ENCODE results near the gene ATP6V1A.

ATP6V1A gene

DNA sequence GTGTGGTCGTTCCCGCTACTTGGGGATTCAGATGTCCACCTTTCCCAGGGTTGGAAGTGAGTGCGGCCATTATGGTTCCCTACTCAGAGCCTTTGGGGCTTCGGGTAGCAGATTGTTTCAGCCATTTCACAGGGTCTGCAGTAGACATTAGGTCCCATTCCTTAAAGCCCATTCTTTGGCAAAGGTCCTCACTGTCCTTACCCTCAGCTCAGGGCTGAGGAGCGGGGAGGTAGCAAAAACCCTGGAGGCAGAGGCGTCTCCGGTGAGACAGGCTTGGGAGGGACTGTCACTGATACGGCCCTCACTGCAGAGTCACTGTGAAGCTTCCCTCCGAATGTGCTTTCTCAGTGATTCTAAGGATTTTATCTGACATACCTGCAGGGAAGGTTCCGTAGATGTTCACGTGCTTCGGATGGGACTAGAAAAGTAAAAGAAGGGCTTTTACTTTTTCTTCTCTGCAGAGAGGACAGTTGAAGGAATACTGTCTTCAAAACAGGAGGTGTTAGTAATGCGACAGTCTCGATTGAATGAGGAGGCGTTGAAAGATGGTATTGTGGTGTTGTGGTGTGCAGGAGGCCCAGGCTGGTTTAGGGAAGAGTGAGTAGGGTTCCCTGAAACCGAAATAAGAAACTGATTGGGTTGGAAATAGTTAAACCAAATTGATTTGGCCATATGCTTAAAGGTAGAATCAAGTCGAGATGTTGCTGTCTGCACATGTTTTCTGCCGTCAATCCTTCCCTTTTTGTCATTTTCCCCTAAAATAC, 630 bp downstream of the ATP6V1A start:
- peak; percentile 24 for DNase-seq (ENCODE audit: low spot score)

DNA sequence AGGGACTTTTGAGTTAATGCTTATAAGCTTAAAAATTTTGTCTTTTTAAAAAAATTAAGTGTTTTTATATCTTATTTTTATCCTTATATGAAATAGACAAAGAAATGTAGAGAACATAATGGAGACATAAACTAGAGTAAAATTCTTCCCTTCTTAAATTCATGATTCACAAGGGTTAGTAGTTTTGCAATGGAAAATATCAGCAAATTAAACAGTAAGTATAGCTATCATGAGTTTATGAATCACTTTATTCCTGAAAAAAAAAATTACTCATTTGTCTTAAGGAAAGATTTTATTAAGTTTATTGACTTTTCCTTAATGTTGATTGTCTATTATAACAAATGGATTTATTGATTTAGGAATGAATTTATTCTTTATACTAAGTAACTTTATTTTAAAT, 4.3 kb downstream of the ATP6V1A start:
- DNase-seq (ENCODE audit: low spot score) = no peak

DNA sequence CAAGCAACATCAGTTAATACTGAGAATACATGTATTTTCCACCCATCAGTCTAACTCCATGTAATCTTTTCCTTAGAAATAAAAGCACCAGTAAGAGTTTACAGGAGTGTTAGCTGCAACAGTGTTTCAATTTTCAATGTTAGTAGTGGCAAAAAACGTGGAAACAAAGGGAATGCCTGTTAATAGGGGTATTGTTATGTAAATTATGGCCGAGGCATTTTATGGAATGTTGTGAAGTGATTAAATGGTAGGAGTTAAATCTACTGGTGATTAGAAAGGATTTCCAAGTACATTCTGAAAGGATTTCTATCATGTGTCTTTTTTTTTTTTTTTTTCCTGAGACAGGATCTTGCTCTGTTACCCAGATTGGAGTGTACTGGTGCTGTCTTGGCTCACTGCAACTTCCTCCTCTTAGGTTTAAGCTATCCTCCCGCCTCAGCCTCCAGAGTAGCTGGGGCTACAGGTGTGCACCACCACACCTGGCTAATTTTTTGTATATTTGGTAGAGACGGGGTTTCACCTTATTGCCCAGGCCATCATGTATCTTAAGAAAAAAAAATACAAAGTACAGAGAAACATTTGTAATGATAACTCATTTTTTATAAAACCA, 6.6 kb downstream of the ATP6V1A start:
- no peak for DNase-seq (ENCODE audit: low spot score)

DNA sequence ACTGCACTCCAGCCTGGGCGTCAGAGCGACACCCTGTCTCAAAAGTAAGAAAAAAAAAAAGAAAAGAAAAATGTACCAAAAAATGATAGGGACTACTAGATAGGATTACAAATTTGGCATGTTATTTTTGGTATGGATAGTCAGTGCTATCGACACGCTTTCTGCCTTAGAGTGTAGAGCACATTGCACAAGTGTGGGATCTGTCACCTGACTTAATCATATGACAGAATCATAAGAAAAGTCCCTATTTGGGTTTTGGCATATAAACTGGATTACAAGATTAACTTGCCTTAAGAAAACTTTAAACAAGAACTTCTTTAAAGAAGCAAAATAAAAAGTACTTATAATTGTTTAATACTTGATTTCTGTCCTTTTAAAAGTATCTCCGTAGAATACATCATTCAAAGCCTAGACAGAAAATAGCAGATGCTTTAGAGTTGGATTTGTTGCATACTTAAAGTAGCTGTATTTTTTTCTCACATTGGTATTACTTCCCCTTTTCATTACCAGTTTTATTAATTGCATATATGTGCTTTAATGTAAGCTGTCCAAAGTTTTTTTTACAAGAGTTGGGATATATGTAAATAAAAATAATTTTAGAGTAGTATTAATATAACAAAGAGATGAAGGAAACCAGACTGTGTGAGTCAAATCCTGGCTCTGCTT, 7.8 kb downstream of the ATP6V1A start:
- no peak for DNase-seq (ENCODE audit: low spot score)

DNA sequence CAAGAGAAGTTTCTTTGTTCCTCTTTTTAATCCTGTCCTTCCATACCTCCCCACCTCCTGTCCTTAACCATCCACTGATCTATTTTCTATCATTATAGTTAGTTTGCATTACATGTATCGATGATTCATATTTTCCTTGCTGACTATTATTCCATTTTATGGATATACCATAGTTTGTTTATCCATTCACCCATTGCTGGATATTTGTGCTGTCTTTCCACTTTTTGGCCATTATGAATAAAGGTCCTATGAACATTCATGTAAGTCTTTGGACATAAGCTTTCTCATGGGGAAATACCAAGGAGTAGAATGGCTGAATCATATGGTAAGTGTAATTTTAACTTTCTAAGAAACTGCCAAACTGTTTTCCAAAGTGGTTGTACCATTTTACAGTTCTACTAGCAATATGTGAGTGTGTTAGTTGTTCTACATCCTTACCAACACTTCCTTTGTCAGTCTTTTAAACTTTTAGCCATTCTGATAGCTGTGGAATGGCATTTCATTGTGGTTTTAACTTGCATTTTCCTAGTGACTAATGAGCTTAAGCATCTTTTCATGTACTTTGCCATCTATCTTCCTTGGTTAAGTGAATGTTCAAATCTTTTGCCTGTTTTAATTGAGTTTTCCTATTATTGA, 11.7 kb downstream of the ATP6V1A start:
- no peak for DNase-seq (ENCODE audit: low spot score)

DNA sequence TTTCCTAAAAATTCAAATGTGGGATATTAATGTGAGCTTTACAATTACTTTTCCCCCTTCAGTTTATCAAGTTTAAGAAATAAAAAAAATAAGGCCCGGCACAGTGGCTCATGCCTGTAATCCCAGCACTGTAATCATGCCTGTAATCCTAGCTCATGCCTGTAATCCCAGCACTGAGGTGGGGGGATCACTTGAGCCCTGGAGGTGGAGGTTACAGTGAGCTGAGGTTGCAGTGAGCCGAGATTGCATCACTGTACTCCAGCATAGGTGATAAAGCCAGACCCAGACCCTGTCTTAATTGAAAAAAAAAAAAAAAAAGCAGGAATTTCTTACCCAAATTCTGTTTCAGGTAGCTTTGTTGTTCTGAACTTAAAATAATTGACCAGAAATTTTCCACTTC, 17.9 kb downstream of the ATP6V1A start:
- no peak for DNase-seq (ENCODE audit: low spot score)

DNA sequence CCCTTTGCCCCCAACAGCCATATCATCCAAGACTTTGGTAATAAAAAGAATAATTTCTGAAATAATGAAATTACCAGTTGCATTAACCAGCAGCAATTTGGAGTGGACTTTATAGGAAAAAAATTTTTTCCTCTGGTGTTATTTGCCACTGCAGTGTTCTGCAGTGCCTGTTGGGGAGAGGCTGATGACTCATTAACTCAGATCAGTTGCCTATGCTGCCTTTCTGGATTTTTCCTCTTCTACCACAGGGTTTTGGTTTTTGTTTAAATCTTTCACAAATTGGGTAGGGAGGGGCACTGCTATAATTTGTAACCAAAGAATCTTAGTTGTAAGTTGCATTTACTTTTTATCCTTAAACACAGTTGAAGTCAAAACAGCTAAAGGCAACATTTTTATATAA, 22.7 kb downstream of the ATP6V1A start:
- DNase-seq (ENCODE audit: low spot score) = no peak

DNA sequence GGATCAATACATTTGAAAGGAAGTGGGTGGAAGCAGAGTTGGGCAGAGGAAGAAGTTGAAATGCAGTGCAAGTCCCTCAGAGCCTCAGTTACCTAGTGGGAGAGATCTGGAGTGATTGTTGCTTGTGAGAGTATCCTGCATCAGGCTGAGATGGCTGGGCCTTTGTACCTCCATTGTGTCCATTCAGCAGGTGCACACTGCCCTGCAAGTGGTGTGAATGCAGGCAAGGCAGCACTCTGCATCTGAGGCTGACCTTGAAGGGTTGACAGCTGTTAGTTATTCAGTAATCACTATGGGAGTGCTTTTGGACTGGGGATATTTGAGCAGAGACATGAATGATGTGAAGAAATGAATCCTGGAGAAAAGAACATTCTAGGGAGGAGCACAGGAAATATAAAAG, 25.2 kb downstream of the ATP6V1A start:
- no peak for DNase-seq (ENCODE audit: low spot score)

DNA sequence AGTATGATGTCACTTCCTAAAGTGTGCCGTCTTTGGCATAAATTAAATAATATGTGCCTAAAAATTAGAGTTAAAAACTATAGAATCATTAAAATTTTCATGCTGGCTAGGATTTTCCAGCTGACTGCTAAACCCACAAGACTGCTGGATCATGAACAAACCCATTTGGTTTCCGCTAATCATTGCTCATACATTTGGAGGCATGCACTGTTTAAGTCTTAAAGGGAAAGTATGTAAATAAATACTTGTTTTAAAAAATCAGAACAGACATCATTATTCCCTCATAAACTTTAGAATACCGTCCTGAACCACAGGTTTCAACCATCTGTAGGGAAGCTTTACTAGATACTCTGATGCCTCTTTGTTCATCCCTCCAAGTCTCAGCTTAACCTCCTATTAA, 26.5 kb downstream of the ATP6V1A start:
- no peak for DNase-seq (ENCODE audit: low spot score)

DNA sequence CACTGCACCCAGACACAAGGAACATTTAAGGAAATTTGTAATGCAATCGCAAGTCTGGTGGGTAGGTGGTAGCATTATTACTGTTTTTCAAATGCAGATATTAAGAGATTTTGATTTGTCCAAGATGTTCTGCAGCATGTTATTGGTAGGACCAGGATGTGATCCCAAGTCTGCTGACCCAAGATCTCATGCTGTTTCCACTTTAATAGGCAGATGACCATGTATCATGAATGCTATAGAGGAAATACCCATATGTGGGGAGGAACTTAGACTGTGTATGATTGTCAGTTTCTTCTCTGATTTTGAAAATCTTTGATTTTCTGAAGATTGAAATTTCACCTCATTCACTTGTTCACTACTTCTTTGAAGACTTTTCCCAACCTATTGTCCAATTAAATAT, 28.7 kb downstream of the ATP6V1A start:
- no peak for DNase-seq (ENCODE audit: low spot score)

DNA sequence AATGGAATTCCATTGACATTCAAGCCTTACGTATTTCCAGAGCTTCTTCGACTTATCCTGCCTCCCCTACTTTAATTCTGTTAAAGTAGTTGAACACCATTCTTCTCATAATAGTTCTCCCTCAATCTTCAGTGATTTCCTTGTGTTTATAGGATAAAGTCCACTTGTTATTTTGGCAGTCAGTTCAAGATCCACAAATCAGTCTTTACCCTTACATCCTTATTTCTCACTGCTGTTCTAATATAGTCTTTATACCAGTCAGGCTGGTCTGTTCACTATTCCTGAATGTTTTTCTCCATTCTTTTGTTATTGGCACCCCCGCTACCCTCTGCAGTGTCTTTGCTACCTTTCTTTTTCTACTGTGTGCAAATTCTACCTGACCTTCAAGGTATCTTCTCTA, 29.7 kb downstream of the ATP6V1A start:
- DNase-seq (ENCODE audit: low spot score) = no peak

DNA sequence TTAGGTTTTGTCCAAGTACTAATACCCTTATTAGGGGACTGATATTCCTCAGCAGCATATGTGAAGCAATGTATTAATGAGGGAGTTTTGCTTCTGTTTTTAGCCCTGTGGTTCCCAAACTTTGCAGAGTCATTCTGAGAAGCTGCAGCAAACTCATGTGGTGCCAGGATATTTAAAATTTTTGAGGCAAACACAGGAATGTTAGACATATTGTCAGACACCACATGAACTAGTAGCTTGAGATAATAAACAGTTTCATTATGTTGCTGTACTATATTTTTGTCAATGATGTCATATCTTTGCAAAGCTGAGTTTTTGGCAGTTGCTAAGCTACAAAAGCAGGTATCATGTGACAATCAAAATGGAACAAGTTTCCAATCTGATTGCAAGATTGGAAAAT, 36.6 kb downstream of the ATP6V1A start:
- no peak for DNase-seq (ENCODE audit: low spot score)

DNA sequence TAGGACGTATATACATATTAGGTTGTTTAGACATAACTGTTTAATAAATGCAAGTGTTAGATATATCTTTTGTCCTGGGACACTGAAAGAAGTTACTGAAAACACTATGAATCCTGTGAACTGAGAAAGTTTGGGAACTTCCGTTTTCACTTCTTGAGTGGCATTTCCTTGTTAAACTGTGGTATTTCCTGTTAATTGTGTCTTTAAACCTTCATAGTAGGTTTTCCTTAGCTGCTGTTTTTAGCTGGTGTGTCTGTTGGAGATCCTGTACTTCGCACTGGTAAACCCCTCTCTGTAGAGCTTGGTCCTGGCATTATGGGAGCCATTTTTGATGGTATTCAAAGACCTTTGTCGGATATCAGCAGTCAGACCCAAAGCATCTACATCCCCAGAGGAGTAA, 37.1 kb downstream of the ATP6V1A start:
- no peak for DNase-seq (ENCODE audit: low spot score)

DNA sequence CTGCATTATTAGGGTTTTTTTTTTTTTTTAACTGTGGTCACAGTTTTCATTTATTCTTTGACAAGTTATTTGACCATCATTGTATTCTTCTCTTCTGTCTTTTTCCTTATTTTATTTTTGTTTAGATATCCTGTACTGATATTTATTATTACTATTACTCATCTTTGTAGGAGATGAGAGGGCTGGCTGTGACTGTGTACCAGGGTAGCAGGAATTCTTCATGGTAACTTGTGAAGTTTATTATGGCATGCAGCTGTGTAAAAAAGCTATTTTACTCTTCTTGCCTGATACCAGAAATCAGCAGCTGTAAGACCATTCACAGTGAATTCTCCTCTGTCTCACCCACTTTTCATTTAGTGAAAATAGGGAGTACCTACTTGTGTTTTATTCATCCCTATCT, 44.5 kb downstream of the ATP6V1A start:
- DNase-seq (ENCODE audit: low spot score) = no peak

DNA sequence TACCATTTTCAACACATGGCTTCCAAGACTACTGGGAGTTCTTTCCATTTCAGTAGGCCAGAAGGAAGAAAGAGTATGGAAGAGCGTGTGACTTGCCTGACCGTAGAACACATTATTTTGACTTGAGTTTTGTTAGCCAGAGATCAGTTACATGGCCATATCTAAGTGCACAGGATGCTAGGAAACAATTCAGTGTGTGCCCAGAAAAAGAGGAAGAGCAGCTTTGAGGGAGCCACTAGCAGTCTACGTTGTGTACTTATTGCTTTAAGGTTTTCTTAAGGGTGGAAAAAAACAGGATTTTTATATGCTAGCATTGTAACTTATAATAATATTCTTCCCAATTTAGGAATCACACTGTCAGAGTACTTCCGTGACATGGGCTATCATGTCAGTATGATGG, 47.7 kb downstream of the ATP6V1A start:
- no peak for DNase-seq (ENCODE audit: low spot score)

DNA sequence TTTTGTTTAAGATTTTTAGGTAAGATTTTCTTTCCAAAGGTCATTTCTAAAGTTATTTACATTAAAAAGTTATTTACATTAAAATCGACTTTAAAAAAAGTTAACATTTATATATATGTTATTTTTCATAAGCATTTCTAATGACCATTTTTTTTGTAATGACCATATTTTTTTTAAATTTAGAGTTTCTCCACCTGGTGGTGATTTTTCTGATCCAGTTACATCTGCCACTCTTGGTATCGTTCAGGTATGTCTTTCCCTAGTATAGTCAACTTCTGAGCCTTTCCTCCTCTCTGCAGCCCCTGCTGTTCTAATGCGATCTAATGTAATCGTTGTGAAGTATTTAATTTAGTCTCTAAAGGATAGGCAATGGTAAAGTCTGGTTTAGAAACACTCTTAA, 48.9 kb downstream of the ATP6V1A start:
- no peak for DNase-seq (ENCODE audit: low spot score)

DNA sequence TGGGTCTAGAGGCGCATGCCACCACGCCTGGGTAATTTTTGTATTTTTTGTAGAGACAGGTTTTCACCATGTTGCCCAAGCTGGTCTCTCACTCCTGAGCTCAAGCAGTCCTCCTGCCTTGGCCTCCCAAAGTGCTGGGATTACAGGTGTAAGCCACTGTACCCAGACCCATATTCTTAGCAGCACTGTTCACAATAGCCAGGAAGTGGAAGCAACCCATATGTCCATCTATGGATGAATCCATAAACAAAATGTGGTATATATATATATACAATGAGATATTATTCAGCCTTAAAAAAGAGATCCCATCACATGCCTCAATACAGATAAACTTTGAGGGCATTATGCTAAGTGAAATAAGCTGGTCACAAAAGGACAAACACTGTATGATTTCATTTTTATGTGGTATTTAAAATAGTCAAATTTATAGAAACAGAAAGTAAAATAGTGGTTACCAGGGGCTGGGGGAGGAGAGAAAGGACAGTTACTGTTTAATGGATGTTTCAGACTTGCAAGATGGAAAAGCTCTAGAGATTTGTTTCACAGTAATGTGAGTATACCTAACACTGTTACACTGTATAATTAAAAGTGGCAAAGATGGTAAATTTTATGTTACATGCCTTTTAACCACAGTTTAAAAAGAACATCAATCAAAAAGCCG, 56.1 kb downstream of the ATP6V1A start:
- no peak for DNase-seq (ENCODE audit: low spot score)

DNA sequence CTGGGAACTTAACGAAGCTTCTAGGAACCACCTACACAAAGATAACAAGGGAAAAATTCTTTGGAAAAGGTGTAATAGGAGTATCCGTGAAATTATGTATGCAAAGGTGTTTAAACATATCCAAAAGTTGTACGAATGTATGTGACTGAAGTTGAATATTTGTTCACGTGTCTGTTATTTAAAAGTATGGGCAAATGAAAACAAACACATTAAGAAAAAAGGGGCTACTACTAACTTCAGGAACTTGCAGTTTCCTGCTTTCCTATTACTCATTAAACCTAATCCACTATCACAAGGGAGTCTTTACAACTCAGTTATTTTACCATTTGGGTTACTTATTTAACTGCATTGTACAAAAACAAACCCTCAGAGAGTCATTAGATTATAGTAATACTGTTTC, 57.8 kb downstream of the ATP6V1A start:
- DNase-seq (ENCODE audit: low spot score) = no peak

DNA sequence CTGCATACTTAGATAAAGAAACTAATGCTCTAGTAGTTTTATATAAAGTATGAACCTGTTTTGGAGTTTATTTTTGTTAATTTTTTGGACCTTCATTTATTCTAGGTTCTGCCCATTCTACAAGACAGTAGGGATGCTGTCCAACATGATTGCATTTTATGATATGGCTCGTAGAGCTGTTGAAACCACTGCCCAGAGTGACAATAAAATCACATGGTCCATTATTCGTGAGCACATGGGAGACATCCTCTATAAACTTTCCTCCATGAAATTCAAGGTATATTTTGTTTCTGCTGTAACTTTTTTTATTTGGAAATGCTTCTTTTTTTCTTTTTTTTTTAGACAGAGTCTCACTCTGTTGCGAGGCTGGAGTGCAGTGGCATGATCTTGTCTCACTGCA, 58.4 kb downstream of the ATP6V1A start:
- DNase-seq (ENCODE audit: low spot score) = no peak

DNA sequence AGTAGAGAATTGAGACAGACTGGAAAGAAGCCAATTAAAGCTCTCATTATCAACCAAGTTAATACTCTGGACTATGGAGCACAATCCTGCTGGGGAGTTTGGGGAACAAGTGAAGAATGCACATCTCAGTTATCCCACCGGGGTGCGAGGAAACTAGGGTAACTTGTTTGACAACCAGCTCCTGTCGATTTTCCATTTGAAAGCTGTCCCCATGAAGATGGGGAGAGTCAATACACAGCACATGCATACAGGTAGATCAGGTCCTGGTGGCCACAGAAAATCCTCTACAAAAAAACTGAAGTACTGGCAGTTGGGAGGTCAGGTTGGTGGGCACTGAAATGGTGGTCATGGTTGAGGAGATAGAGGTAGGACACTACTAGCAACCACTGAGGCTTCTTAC, 66.0 kb downstream of the ATP6V1A start:
- DNase-seq (ENCODE audit: low spot score) = no peak

DNA sequence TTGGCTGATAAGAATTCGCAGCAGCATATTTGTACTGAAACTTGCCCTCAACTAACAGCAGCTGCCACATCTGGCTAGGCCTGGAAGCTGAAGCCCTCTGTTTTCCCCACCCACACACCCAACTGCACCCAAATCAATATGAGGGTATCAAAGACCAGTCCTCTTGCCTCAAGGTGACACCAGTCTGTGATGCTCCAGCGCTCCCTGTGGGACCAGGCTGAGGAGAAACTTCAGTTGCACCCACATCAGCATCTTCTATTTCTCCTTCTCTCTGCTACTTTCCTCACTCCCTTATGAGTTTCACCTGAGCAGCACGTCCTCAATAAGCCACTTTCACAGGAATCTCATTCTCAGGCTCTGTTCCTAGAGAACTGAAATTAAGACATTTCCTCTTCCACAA, 73.0 kb downstream of the ATP6V1A start:
- no peak for DNase-seq (ENCODE audit: low spot score)

DNA sequence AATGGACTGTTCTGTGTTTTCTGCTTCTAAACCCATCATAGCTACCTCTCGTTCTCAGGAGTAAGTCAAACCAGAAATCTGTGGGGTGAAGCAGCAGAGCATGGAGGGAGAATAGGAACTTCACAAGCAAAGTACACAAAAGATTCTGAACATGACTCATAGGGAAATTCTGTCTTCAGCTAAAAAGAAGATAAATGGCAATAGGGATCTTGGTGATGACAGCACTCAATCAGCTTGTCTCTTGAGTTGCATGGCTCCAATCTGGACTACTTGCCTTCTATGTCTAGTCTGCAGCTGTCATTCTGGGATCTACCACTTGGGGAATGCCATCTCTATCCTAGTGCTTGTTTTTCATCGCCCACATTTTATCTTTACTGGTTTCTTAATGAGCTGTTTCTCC, 78.3 kb downstream of the ATP6V1A start:
- DNase-seq (ENCODE audit: low spot score) = no peak

DNA sequence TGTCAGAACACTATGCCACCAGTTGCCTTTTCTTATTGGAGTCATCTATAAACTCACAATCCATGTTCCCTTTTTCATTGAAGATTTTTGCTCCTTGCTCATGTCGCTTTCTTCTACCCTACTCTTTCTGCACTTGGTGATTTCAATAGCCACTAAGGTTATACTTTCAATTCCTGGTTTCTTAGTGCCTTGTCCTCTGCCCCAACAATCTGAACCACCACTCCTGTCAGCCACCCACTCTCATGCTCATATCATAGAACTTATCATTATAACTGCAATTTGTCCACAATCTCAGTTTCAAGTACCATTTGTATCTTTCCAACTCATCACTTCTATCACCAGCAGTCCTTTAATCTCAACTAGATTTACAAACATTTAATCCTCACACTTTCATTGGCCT, 81.8 kb downstream of the ATP6V1A start:
- no peak for DNase-seq (ENCODE audit: low spot score)

All from globus pallidus (tissue), 1 donor.